SHP77 treated with DMSO at 0.1 percent for 48 hours (cell line): ENCODE measurements around the gene TMEM164.
"Not testable (repeated sequence)": the region's sequence is repeated elsewhere in the genome, so short reads cannot be mapped to it uniquely, and the experiment has no call there.

Source experiments
- DNase-seq: peaks from one replicate; lab custom pipeline; 2025; lab: John Stamatoyannopoulos, UW

Gene TMEM164

DNA sequence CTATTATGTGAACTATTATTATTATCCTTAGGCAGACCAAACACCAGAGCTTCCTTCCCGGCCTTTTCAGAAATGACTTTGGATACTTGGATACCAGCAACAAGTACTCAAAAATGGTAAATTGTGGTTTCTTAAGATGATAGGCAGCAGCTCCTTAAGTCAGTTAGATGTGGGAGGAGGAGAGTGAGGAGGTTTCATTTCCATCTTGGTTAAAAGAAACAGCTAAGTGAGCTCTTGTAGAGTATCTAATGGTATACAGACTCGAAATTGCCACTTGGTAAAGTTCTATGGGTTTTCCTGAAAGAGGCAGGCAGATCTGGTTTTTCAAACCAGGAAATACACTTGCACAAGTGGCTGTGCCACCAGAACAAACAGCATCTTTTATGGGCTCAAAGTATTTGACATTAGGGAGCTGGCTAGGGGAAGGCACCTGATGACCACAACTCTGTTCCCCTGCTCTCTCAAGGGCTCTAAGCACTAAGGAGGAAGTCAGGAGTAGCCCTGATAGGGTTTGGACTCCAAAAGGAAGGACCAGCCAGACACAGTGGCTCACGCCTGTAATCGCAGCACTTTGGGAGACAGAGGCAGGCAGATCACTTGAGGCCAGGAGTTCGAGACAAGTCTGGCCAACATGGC lies 130.9 kb downstream of the TMEM164 start:
- no peak for DNase-seq

DNA sequence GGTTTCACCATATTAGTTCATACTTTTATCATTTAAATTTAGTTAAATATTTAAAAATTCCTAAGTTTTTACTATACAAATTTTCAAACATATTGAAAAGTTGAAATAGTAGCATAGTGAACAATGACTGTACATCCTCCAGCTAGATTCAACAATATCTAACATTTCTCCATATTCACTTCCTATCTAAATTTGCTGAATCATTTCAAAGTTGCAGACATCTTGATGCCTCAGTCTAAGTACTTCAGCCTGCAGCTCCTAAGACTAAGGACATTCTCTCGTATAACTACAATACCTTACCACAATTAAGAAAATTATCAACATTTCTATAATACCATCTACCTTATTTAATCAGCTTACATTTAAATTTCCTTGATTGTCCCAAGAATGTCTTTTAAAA lies 132.7 kb downstream of the TMEM164 start:
- no peak for DNase-seq

- DNase-seq: no peak
Observed at GRCh38 chrX:110136136-110136535, 133.2 kb downstream of the TMEM164 start.

DNA sequence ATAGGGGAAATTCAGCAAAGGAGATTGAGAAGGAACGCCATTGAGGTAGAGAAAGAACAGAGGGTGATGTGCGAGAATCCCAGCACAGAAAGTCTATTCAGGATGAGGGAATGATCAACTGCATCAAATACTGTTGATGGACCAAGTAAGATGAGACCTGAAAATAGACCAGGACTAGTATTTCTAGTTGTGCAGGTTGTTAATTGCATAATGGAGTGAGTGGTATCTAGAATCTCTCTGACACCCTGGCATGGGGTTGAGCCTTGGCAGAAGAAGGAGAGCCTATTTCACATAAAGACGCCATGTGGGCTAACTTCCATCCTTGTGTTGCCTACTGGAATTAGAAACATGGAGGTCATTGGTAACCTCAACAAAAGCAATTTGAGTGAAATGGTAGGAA lies 135.6 kb downstream of the TMEM164 start:
- no peak for DNase-seq

DNA sequence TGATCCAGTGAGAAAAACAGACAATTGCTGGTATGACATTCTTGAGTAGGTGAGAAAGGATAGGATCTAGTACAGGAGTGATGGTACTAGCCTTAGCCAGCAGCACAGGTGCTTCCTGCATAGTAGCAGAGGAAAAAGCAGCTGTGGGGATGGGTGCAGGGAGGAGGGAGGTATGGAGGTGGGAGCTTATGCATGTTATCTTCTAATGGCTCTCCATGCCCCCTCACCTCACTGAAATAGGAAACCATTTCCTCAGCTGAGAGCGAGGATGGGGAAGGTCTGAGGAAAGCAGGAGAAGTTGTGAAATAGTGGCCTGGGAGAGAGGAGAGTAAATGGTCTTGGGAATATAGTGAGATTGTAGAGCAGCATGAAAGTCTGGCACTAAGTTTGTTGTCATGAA lies 136.3 kb downstream of the TMEM164 start:
- no peak for DNase-seq

GRCh38 chrX:110142096-110142495 lies 139.2 kb downstream of the TMEM164 start:
- no peak for DNase-seq

GRCh38 chrX:110143454-110144210 lies 140.7 kb downstream of the TMEM164 start:
- DNase-seq: no peak

DNA sequence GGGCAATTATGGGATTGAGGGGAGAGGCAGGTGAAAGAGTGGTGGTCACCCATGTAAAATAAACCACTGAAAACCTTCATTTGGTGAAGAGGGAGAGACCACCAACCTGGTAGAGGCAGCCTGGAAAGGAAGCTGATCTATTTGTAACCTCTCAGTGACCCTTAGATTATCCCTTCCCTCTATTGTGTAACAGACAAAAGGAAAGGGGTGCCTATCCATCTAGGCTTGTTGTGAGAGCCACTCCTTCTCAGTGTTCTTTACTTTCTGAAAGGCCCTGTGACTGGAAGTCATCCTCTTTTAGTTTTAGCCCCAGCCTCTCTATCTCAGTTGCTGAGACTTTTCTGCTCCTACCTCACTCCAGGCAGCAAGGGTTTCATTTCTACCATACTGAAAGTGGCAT lies 142.4 kb downstream of the TMEM164 start:
- no peak for DNase-seq

DNA sequence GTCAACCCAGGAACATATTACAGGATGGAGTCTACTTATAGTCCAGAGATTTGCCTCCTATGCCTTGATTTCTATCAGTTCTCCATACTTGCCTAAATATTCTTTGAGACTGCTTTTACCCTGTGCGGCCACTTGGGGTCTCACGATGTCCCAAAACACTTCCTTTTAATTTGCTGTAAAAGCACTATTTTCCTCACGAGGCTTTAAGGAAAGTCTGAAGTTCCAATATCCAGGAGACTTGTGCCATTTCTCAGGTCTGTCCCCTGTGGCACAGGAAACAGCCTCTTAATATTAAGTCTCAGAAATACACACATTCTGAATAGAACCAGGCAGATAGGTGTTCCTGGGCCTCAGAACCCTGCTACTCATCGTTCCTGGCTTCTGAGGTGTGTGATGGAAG lies 142.9 kb downstream of the TMEM164 start:
- DNase-seq: no peak

- no peak for DNase-seq
Observed at GRCh38 chrX:110146521-110146920, 143.6 kb downstream of the TMEM164 start.

DNA sequence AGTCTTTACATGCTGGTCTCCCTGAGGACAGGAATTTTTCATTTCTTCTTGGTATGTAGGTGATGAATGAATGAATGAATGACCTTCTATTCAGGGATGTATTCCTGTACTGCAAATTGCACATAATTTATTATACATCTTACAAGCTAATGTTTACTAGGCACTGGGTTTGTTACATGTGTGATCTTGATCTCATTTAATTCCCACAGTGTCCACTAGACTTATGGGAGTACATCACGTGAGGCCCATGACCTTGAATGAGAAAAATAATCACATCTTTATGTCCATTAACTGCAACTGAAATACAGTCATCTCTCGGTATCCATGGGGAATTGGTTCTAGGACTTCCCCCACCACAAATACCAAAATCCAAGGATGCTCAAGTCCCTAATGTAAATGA lies 150.3 kb downstream of the TMEM164 start:
- no peak for DNase-seq

GRCh38 chrX:110153896-110154295 lies 151.0 kb downstream of the TMEM164 start:
- no peak for DNase-seq

DNA sequence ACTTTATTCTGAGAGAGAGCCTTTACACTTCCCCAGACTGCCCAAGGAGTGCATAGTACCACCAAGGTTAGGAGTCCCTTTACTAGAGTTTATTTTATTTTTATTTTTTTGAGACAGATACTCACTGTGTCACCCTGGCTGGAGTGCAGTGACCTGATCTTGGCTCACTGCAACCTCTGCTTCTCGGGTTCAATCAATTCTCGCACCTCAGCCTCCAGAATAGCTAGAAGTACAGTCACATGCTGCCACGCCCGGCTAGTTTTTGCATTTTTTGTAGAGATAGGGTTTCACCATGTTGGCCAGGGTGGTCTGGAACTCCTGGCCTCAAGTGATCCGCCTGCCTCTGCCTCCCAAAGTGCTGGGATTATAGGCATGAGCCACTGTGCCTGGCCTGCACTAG lies 151.4 kb downstream of the TMEM164 start:
- DNase-seq: not testable (repeated sequence)

DNA sequence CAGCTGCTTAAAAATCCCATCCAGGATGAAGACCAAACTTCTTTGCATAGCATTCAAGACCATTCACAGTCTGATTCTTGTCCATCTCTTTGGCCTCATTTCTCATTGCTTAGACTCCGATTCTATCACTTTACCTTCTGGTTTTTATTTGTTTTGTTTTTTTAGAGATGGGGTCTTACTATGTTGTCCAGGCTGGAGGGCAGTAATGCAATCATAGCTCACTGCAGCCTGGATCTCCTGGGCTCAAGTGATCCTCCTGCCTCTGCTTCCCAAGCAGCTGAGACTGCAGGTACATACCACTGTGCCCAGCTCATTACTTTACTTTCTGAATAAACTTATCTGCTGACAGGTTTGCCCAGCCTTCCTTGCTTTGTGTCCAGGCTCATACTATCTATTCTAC lies 152.8 kb downstream of the TMEM164 start:
- no peak for DNase-seq

DNA sequence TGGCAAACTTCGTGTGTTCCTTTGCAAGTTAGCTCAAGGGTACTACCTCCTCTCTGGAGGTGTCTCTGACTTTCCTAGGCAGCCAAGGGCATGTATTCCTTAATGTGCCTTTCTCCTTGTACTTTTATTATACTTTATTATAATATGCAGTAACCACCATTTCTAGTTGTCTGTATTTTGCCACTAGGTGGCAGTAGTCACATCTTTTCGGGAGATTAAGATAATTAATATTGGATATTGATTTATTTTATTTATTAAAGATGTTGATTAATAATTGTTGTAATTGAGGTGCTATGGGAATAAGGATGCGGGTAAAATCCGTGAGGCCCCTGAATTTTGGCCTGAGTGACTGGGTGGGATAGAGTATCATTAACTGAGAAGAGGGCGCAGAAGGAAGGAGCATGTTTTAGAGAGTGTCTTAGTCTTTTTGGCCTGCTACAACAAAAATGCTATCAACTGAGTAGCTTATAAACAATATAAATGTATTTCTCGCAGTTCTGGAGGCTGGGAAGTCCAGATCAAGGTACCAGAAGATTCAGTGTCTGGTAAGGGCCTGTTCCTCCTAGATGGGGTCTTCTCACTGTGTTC lies 153.3 kb downstream of the TMEM164 start:
- no peak for DNase-seq

GRCh38 chrX:110157444-110157843 lies 154.5 kb downstream of the TMEM164 start:
- DNase-seq: no peak

GRCh38 chrX:110159235-110159634 lies 156.3 kb downstream of the TMEM164 start:
- no peak for DNase-seq

DNA sequence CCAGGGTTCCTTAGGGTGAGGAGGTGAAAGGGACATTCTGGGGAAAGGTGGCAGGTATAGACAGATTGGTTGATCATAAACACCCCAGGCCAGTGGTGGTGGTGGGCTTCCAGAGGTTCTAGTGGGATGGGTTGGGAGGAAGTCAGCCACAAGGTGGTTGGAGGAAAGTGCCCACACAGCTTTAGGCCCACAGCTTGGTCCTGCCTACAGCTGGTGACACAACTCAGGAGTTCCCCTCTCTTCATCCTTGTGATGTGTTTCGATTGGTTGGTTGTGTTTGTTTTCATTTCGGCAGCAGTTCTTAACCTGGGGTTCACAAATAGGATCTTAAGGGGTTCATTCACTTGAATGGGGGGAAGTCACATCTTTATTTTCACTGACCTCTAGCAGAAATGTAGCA lies 157.0 kb downstream of the TMEM164 start:
- DNase-seq: no peak

- DNase-seq: no peak
Observed at GRCh38 chrX:110161361-110161686, 158.4 kb downstream of the TMEM164 start.

- no peak for DNase-seq
Observed at GRCh38 chrX:110162131-110162530, 159.2 kb downstream of the TMEM164 start.

DNA sequence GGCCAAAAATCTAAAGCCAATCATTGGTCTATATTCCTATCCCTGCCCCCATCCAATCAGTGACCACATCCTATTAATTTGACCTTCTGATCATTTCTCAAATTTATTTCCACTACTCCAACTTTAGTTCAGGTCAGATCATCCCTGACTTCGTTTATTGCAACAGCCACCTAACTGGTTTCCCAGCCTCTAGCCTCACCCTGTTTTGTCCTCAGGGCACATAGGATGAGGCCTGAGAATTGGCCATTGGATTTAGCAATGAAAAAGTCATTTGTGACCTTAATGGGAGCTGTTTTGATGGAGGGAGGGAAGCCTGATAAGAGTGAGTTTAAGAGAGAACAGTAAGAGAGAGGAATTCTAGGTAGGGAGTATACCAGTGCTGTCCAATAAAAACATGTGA lies 160.0 kb downstream of the TMEM164 start:
- no peak for DNase-seq

- no peak for DNase-seq
Observed at GRCh38 chrX:110163488-110163887, 160.6 kb downstream of the TMEM164 start.

DNA sequence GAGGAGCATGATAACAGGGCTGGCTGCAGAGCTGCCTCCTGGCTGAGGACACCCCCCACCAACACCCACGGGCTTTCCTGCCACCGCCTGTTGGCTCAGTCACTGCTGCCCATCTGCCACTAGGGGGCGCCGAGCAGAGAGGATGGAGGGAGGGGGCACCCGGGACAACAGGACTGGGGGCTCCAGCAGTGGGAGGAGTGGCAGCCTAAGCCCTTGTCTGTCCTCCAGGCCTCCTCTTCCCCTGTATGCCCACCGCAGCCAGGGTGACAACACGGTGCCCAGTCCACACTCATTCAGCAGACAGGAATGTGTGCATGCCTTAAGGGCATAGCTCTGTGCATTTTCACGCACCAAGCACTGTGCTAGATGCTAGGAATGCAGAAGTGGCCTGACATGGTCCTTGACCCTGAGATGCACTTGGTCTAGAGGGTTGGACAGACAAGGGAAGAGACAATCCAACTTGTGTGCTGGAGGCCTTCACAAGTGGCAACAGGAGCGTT lies 165.1 kb downstream of the TMEM164 start:
- DNase-seq: no peak
